ENCODE data around the gene MMP14. TPM values are rescaled to one million over a fixed set of nuclear protein-coding genes. Genes with fewer than 3 reads are reported as not detected.
"Not testable (repeated sequence)": the region's sequence is repeated elsewhere in the genome, so short reads cannot be mapped to it uniquely, and the experiment has no call there.

MMP14 gene
- total RNA-seq, 1 donor from 2014 or later, result 171 TPM

GRCh38 chr14:22814941-22815713, 21.3 kb upstream of the MMP14 start, which contains the start of gene SLC7A7:
Gene SLC7A7 (minus strand): TSS chr14:22815435. CDS start chr14:22813398, 2,037 bp downstream.
- DNase-seq, result no peak

- peak; percentile 51 for DNase-seq
These were observed 17.0 kb upstream of the MMP14 start for GRCh38 chr14:22819151-22819988.

DNA sequence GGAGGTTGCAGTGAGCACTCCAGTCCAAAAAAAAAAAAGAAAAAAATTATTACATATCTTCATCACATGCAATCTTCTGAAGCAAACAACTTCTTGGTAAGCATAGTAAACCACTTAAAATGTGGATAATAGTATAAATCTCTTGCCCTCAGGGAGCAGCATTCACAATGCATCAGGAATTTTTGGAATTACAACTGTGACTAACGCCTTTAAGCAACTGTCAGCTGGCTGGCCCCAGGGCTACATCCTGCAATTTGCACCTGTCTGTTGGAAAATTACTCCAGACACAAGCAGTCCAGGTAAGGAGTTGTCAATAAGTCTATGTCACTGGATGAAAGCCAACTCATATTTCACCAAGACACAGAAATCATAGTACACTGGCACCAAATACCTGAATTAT, 15.7 kb upstream of the MMP14 start:
- peak; percentile 19 for DNase-seq

GRCh38 chr14:22821193-22822015, 15.0 kb upstream of the MMP14 start:
- DNase-seq, result no peak

DNA sequence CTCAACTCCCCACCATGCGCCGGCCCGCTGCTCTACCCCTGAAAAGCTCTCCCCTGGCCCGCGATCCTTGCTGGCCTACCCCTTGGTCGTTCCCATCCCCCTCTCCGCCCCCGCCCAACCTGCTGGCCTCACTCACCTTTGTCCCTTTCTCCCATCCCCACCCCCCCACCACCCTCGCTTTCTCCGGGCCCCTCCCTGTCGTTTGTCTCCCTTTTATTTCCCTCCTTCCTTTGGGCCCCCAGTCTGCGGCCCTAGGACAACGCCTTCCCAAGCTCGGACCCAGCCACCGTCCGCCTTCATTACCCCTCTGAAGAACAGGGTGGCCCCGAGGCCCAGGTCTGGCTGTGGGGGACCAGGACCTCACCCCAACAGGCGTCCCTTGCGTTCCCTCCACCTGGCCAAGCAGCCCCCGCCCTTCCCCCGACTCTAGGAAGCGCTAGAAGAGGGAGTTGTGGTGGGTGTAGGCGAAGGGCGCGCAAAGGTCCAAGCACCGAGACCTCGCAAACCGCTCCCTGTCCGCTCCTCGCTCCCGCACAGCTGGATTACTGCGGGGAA, 14.3 kb upstream of the MMP14 start:
- DNase-seq, result no peak

GRCh38 chr14:22822571-22823098, 13.8 kb upstream of the MMP14 start:
- peak; percentile 84 for DNase-seq

GRCh38 chr14:22824711-22825359, 11.6 kb upstream of the MMP14 start:
- DNase-seq, result no peak

GRCh38 chr14:22829076-22829660, 7.2 kb upstream of the MMP14 start:
- DNase-seq, result not testable (repeated sequence)

GRCh38 chr14:22829661-22830442, 6.5 kb upstream of the MMP14 start, which contains the start of gene MRPL52:
Gene MRPL52 (plus strand): TSS chr14:22829887. CDS start chr14:22829913, 26 bp downstream.
- DNase-seq, result peak; percentile 91

DNA sequence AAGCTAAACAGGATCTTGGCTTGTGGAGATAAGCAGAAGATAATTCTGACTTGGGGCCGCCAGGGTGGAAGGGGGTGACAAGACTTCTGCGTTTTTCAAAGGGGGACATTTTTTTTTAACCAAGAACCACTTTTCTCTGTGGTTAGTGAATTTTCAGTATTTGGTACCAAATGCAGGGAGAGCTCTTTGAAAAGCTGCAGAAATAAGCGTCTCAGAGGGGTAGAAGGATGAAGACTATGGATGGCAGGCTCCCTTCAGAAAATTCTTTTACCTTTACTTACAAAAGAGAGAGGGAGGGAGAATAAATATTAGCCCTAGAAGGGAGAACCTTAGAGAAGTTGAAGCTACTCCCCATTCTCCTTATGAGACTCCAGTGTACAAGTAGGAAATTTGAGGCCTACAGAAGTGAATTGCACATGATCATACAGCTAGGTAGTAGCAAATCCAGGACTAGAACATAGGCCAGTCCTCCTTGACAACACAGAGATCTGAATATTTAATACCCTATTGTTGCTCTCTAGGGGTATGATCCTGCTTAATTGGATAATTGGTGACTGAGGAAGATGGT, 5.9 kb upstream of the MMP14 start:
- DNase-seq, result no peak

DNA sequence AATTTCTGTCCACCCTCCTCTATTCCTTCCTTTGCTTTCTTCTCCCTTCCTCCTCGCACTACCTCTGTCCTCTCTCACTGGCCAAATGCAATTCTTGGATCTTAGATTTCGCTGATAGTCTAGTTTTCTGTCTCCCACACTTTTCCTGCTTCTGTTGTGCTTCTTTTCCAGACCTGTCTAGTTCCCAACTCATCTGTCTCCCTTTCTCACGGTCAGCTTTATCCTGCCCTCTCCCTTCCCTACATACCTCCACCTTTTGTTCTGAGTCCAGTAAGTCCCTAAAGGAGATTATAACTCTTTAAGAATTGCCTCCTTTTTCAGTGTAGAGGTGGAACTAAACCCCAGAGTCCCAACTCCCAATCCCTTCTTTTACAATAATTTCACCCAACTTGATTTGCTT, 880 bp upstream of the MMP14 start:
- no peak for DNase-seq

DNA sequence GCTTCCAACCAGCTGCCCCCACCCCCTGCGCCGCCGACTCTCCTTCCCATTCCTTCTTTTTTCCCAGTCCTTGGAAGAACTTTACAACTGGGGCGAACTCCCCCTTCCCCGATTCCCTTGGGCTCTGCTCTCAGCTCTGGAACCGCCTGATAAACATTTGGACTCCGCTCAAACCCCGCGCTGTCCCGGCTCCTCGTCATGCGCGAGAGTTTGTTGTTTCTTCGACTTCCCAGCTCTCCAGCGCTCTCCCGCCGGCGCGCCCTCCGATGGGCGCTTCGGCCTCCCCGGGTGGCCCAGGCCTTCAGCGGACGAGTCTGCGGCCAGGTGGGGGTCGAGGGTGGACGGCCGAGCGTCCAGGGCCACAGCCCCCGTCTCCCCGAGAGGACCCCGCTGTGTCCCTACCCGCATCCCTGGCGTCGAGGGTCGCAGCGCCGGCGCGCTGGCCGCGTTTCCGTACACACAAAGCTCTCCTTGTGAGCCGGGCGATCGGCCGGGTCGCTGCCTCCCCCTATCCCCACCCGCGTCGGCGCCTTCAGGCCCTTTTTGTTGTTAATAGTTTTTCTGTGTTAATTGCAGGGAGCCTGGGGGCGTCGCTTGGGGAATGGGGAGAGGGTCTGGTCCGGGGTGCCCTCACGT, 847 bp downstream of the MMP14 start:
- peak; percentile 29 for DNase-seq

DNA sequence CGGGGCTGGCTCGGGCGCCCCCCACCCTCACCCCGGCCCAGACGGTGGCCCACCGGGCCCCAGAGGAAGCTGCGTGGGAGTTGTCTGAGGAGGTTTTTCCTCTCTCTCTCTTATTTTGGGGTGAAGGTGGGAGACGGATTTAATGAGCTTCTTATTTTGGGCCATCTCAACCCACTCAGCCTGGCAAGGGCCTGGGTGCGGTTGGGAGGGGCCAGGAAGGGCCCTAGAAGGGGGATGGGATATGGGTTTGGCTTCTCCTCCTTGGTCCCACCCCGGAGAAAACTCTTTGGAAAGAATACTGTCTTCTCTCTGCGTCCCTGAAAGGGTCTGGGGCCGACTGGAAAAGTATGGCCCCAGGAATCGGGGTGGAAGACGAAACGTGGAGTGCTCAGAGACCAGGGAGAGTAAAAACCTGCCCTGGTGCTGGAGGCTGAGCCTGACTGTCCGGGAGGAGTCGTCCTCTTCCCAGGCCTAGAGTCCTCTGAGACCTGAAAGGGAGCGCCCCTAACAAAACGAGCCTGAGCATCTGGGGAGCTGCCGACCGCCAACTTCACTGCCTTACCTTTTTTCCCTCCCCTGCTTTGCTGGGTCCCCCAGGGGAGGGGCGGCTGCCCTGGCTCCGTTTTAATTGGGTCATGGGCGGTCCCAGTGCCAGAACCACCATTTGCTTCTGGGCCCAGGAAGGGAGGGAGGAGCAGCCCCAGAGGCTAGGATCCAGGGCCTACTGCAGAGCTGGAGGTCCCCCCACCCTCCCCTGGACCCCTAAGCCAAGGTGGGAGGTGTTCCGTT, 1.6 kb downstream of the MMP14 start:
- DNase-seq, result peak; percentile 37

DNA sequence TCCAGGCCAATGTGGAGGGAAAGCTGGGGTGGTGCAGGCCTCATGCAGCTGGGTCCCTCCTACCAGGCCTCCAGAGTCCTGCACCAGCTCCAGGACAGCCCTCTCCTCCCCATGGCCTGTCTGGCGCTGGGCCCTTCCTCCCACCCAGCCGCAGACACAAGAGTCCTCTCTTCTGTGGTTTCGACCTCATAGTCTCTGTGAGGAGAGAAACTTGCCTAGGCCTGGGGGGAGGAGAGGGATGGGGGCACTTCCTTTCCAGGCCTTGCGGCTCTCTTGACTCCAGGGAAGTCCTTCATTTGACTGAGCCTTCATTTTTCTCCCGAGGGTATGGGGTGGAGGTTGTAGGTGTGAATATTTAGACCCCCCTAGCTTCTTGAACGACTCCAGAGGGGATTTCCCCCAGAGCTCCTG, 2.3 kb downstream of the MMP14 start:
- DNase-seq, result no peak

DNA sequence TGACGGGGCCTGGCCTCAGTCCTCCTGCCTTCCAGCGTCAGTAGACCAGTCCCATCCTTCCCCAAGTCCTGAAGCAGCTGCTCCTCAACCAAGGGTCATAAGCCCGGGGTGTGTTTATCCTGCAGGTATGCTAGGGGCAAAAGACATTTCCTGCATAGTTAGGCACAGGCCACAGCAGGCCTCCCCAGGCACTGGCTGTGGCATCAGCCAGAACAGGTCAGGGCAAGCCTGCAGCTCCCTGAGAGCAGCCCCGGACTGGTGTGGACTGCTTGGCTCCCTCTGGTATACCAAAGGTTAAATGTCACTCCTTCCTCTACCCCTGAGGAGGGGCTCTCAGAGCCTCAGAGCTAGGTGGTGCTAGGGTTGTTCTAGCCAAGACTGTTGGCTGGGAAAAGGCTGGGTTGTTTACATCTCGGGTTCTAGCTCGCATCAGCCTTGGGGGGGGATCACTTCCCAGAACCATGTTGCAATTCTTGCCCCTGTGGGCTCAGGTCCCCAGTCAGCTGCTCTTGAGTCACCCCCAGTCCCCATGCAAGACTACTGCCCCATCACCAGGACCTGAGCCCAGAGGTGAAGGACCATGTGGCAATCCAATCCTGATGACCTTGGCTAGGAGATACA, 2.9 kb downstream of the MMP14 start:
- no peak for DNase-seq

DNA sequence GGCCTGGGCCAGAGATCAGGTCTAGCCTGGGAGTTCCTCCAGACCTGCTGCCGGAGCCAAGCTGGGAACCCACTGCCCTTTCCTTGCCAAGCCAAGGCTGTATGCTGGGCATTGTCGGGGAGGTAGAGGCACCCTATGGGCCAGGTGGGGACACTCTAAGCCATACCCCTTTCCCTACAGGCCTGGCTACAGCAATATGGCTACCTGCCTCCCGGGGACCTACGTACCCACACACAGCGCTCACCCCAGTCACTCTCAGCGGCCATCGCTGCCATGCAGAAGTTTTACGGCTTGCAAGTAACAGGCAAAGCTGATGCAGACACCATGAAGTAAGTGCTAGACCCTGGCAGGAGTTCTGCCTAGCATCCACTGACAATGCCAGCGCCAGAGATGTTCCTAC, 4.9 kb downstream of the MMP14 start:
- no peak for DNase-seq

- DNase-seq, result no peak
These were observed 5.4 kb downstream of the MMP14 start for GRCh38 chr14:22841769-22842168.

Data from skin of body (tissue), 2 donors.